SK-N-MC (cell line): ENCODE results near the gene SLC35F3.

Experiments
- DNase-seq: peaks from one replicate; pipeline ENCODE4 v3.0.0-alpha.2; 2011; ENCODE audit warnings: low read depth, low spot score
- H3K27ac ChIP-seq: fragments of 200-600 bp; sonication (generic); 2 replicates; pipeline ENCODE4 v1.5.1; 2016; ENCODE audit warnings: mixed run types
- H3K36me3 ChIP-seq: fragments of 200-600 bp; sonication (generic); 2 replicates; pipeline ENCODE4 v1.6.1; 2017; ENCODE audit warnings: antibody characterized with exemption, low read length, mixed read lengths; ENCODE audit not compliant: insufficient read depth
- H3K4me3 ChIP-seq: fragments of 200-600 bp; sonication (generic); 2 replicates; pipeline ENCODE4 v1.5.1; 2016
- H3K9ac ChIP-seq: fragments of 200-600 bp; sonication (generic); 2 replicates; pipeline ENCODE4 v1.8.0; 2017; ENCODE audit warnings: mixed run types, mixed read lengths; ENCODE audit not compliant: insufficient read length
- H3K9me3 ChIP-seq: fragments of 200-600 bp; sonication (generic); 2 replicates; pipeline ENCODE4 v1.6.1; 2017; ENCODE audit warnings: low read depth, mild to moderate bottlenecking, antibody characterized with exemption, low read length, moderate library complexity, mixed read lengths
- EZH2 ChIP-seq: fragments of 200-600 bp; sonication (generic); IDR thresholded peaks from one replicate; pipeline ENCODE4 v1.6.1; 2017; ENCODE audit warnings: antibody characterized with exemption
- FOXP2 ChIP-seq: optimal IDR thresholded peaks from 2 replicates; pipeline ENCODE3; 2011; ENCODE audit warnings: mild to moderate bottlenecking, moderate library complexity; ENCODE audit not compliant: insufficient read depth; ENCODE audit errors: extremely low read length, control extremely low read depth
- POLR2AphosphoS5 ChIP-seq: IDR thresholded peaks from 2 replicates; pipeline ENCODE4 v1.6.1; 2012; ENCODE audit warnings: mild to moderate bottlenecking, low read depth, low read length, borderline replicate concordance

Gene SLC35F3

GRCh38 chr1:233928123-233928522, 23.6 kb downstream of the SLC35F3 start:
- H3K9ac ChIP-seq, result no peak overlapping the region
- TF ChIP-seq FOXP2, result no peak
- no peak for TF ChIP-seq POLR2AphosphoS5
- TF ChIP-seq EZH2, result no peak
- no peak for DNase-seq
- H3K27ac ChIP-seq, result no peak overlapping the region
- H3K4me3 ChIP-seq, result no peak overlapping the region
- H3K9me3 ChIP-seq, result no peaks in the 10 kb centered on the region
- no peaks in the 10 kb centered on the region for H3K36me3 ChIP-seq

GRCh38 chr1:233933339-233933738, 28.9 kb downstream of the SLC35F3 start:
- no peak for TF ChIP-seq EZH2
- TF ChIP-seq POLR2AphosphoS5, result no peak
- TF ChIP-seq FOXP2, result no peak
- Histone ChIP-seq H3K9ac (no peak overlapping the region), H3K4me3 (no peak overlapping the region), H3K36me3 (no peaks in the 10 kb centered on the region), H3K27ac (no peak overlapping the region), H3K9me3 (no peaks in the 10 kb centered on the region)
- no peak for DNase-seq

- Histone ChIP-seq H3K27ac (no peak overlapping the region), H3K36me3 (no peaks in the 10 kb centered on the region), H3K9me3 (no peaks in the 10 kb centered on the region), H3K9ac (no peak overlapping the region), H3K4me3 (no peak overlapping the region)
- TF ChIP-seq POLR2AphosphoS5, result no peak
- DNase-seq, result no peak
Observed at GRCh38 chr1:233935297-233935868, 30.9 kb downstream of the SLC35F3 start.

- no peak overlapping the region for H3K27ac ChIP-seq
- H3K4me3 ChIP-seq, result no peak overlapping the region
- H3K36me3 ChIP-seq, result no peaks in the 10 kb centered on the region
- no peak for DNase-seq
- H3K9ac ChIP-seq, result no peak overlapping the region
- no peaks in the 10 kb centered on the region for H3K9me3 ChIP-seq
- no peak for TF ChIP-seq FOXP2
- no peak for TF ChIP-seq EZH2
- no peak for TF ChIP-seq POLR2AphosphoS5
Observed at GRCh38 chr1:233936422-233936821, 31.9 kb downstream of the SLC35F3 start.

- no peak overlapping the region for H3K4me3 ChIP-seq
- H3K9ac ChIP-seq, result no peak overlapping the region
- TF ChIP-seq FOXP2 (no peak), POLR2AphosphoS5 (no peak), EZH2 (no peak)
- no peaks in the 10 kb centered on the region for H3K9me3 ChIP-seq
- H3K27ac ChIP-seq, result no peak overlapping the region
- H3K36me3 ChIP-seq, result no peaks in the 10 kb centered on the region
- DNase-seq, result no peak
Observed at GRCh38 chr1:233936842-233937241, 32.4 kb downstream of the SLC35F3 start.

GRCh38 chr1:233938476-233938875, 34.0 kb downstream of the SLC35F3 start:
- no peak overlapping the region for H3K27ac ChIP-seq
- TF ChIP-seq EZH2, result no peak
- TF ChIP-seq FOXP2, result no peak
- H3K9ac ChIP-seq, result no peak overlapping the region
- no peak for DNase-seq
- H3K4me3 ChIP-seq, result no peak overlapping the region
- H3K9me3 ChIP-seq, result no peaks in the 10 kb centered on the region
- H3K36me3 ChIP-seq, result no peaks in the 10 kb centered on the region

GRCh38 chr1:233939451-233939850, 35.0 kb downstream of the SLC35F3 start:
- Histone ChIP-seq H3K36me3 (no peaks in the 10 kb centered on the region), H3K9me3 (no peaks in the 10 kb centered on the region), H3K27ac (no peak overlapping the region), H3K4me3 (no peak overlapping the region), H3K9ac (no peak overlapping the region)
- TF ChIP-seq EZH2, result no peak
- no peak for TF ChIP-seq FOXP2
- TF ChIP-seq POLR2AphosphoS5, result no peak
- DNase-seq, result no peak

GRCh38 chr1:233940908-233941307, 36.4 kb downstream of the SLC35F3 start:
- no peak for DNase-seq
- no peaks in the 10 kb centered on the region for H3K36me3 ChIP-seq
- TF ChIP-seq FOXP2 (no peak), POLR2AphosphoS5 (no peak), EZH2 (no peak)
- no peak overlapping the region for H3K4me3 ChIP-seq
- H3K9ac ChIP-seq, result no peak overlapping the region
- no peaks in the 10 kb centered on the region for H3K9me3 ChIP-seq
- H3K27ac ChIP-seq, result no peak overlapping the region

GRCh38 chr1:233944601-233945000, 40.1 kb downstream of the SLC35F3 start:
- H3K36me3 ChIP-seq, result no peaks in the 10 kb centered on the region
- no peak for DNase-seq
- TF ChIP-seq EZH2, result no peak
- no peak for TF ChIP-seq FOXP2
- TF ChIP-seq POLR2AphosphoS5, result no peak
- H3K27ac ChIP-seq, result no peak overlapping the region
- H3K9me3 ChIP-seq, result no peaks in the 10 kb centered on the region
- H3K9ac ChIP-seq, result no peak overlapping the region
- H3K4me3 ChIP-seq, result no peak overlapping the region
